NB4 (cell line): Measurements from ENCODE around the gene SYTL2.

Source experiments
- TF ChIP-seq, protein P1 (sequence below): IDR thresholded peaks from one replicate; pipeline ENCODE4 v1.5.1; 2012; ENCODE audit warnings: low read depth, low read length
- TF ChIP-seq, protein P2 (sequence below): IDR thresholded peaks from 2 replicates; pipeline ENCODE4 v1.6.1; 2011; ENCODE audit warnings: low read depth, low read length

DNA sequence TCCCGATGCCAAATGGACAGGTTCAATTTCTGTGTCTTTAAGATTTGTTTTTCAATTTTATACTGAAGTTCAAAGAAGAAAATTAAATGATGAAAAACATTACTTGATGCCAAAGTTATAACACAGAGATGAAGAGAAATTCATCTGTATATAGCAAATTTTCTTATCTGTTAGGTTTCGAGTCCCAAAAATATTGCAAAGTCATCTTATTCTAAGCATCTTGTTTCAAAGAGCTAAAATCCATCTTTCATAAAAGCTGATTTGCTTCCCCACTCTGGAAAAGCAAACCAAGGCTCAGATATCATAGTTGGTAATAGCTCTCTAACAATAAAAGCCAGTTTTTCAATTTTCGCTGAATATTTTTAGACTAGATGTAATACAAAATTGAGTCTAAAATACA, 106.0 kb downstream of the SYTL2 start:
- TF ChIP-seq, protein P1, sequence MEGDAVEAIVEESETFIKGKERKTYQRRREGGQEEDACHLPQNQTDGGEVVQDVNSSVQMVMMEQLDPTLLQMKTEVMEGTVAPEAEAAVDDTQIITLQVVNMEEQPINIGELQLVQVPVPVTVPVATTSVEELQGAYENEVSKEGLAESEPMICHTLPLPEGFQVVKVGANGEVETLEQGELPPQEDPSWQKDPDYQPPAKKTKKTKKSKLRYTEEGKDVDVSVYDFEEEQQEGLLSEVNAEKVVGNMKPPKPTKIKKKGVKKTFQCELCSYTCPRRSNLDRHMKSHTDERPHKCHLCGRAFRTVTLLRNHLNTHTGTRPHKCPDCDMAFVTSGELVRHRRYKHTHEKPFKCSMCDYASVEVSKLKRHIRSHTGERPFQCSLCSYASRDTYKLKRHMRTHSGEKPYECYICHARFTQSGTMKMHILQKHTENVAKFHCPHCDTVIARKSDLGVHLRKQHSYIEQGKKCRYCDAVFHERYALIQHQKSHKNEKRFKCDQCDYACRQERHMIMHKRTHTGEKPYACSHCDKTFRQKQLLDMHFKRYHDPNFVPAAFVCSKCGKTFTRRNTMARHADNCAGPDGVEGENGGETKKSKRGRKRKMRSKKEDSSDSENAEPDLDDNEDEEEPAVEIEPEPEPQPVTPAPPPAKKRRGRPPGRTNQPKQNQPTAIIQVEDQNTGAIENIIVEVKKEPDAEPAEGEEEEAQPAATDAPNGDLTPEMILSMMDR, result no peak
- TF ChIP-seq, protein P2, sequence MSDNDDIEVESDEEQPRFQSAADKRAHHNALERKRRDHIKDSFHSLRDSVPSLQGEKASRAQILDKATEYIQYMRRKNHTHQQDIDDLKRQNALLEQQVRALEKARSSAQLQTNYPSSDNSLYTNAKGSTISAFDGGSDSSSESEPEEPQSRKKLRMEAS, result no peak
